ENCODE data around the gene LRRC26.

Gene LRRC26

GRCh38 chr9:137198902-137199283 is 29.0 kb upstream of the LRRC26 start:
- DNase-seq (ENCODE audit: low read depth): no peak

GRCh38 chr9:137198051-137198901 is 28.4 kb upstream of the LRRC26 start:
- DNase-seq (ENCODE audit: low read depth): no peak

GRCh38 chr9:137195525-137196220 is 25.8 kb upstream of the LRRC26 start:
- DNase-seq (ENCODE audit: low read depth): no peak

GRCh38 chr9:137194909-137195308 is 25.1 kb upstream of the LRRC26 start:
- no peak for DNase-seq (ENCODE audit: low read depth)

- DNase-seq (ENCODE audit: low read depth): no peak
Observed at GRCh38 chr9:137194388-137194787, 24.5 kb upstream of the LRRC26 start.

- no peak for DNase-seq (ENCODE audit: low read depth)
Observed at GRCh38 chr9:137193771-137194170, 23.9 kb upstream of the LRRC26 start.

GRCh38 chr9:137192859-137193258 is 23.0 kb upstream of the LRRC26 start:
- no peak for DNase-seq (ENCODE audit: low read depth)

- no peak for DNase-seq (ENCODE audit: low read depth)
Observed at GRCh38 chr9:137192448-137192780, 22.6 kb upstream of the LRRC26 start.

- DNase-seq (ENCODE audit: low read depth): no peak
Observed at GRCh38 chr9:137191691-137192447, 22.0 kb upstream of the LRRC26 start.

- DNase-seq (ENCODE audit: low read depth): no peak
Observed at GRCh38 chr9:137191245-137191644, 21.4 kb upstream of the LRRC26 start.

- DNase-seq (ENCODE audit: low read depth): no peak
Observed at GRCh38 chr9:137190315-137190856, 20.5 kb upstream of the LRRC26 start.

- no peak for DNase-seq (ENCODE audit: low read depth)
Observed at GRCh38 chr9:137189297-137190295, 19.7 kb upstream of the LRRC26 start.

- peak; percentile 98 for DNase-seq (ENCODE audit: low read depth)
Observed at GRCh38 chr9:137188490-137189296, 18.8 kb upstream of the LRRC26 start, which contains the start of the genes ANAPC2 and SSNA1. ANAPC2 (minus strand) TSS chr9:137188560; CDS start chr9:137188532, 28 bp downstream. SSNA1 (plus strand) TSS chr9:137188676; CDS start chr9:137188727, 51 bp downstream.

- no peak for DNase-seq (ENCODE audit: low read depth)
Observed at GRCh38 chr9:137188086-137188489, 18.2 kb upstream of the LRRC26 start.

GRCh38 chr9:137187386-137187785 is 17.5 kb upstream of the LRRC26 start:
- DNase-seq (ENCODE audit: low read depth): no peak

GRCh38 chr9:137186385-137186784 is 16.5 kb upstream of the LRRC26 start:
- no peak for DNase-seq (ENCODE audit: low read depth)

- DNase-seq (ENCODE audit: low read depth): no peak
Observed at GRCh38 chr9:137185921-137186320, 16.1 kb upstream of the LRRC26 start.

GRCh38 chr9:137184881-137185660 is 15.2 kb upstream of the LRRC26 start:
- no peak for DNase-seq (ENCODE audit: low read depth)

GRCh38 chr9:137183980-137184595 is 14.2 kb upstream of the LRRC26 start:
- DNase-seq (ENCODE audit: low read depth): no peak

Measured in stimulated activated CD8-positive, alpha-beta memory T cell treated with anti-CD3 and anti-CD28 coated beads, Interleukin-15, amount 100 ng/mL, for 24 hours (primary cell).